Body of pancreas (tissue), 4 donors: ENCODE measurements around the gene HBB. TPM values are rescaled to one million over a fixed set of nuclear protein-coding genes. Genes with fewer than 3 reads are reported as not detected.
A peak's percentile ranks its signal among the peaks of the same experiment; 100 is the strongest.

ENCODE experiments used
- ATAC-seq: fragments of 150-250 bp; one replicate; pipeline ENCODE4 v1.9.1; 2016
- DNase-seq, 4 donors: peaks; one replicate each; pipeline ENCODE4 v3.0.0-alpha.2; 2019
- H3K27ac ChIP-seq, 4 donors: fragments of 200-600 bp; sonication (generic); 1 replicate in 3 of 4; 2 replicates in 1 of 4; pipeline versions ENCODE4 v1.5.1 to v1.6.1; 2016 to 2019; ENCODE audit warnings: mild to moderate bottlenecking in 1 of 4, mixed read lengths in 1 of 4, moderate library complexity in 1 of 4
- H3K27me3 ChIP-seq, 2 donors: fragments of 200-600 bp; sonication (generic); one replicate each; pipeline ENCODE4 v1.6.0; 2016; ENCODE audit warnings: mild to moderate bottlenecking in 1 of 2
- H3K36me3 ChIP-seq, 2 donors: fragments of 200-600 bp; sonication (generic); replicated peaks in 1 of 2; 2 replicates each; pipeline ENCODE4 v1.5.1; 2016; ENCODE audit warnings: low read depth in 2 of 2; ENCODE audit not compliant: insufficient read depth in 1 of 2
- H3K4me1 ChIP-seq: fragments of 200-600 bp; sonication (generic); one replicate; pipeline ENCODE4 v1.6.0; 2016
- H3K4me3 ChIP-seq, 2 donors: fragments of 200-600 bp; sonication (generic); 1 replicate in 1 of 2; 2 replicates in 1 of 2; pipeline ENCODE4 v1.5.1; 2016 to 2019
- H3K9me3 ChIP-seq, 3 donors: fragments of 200-600 bp; sonication (generic); 1 replicate in 2 of 3; 2 replicates in 1 of 3; pipeline ENCODE4 v1.5.1; 2016
- POLR2A ChIP-seq, 3 donors: fragments of 450-650 bp; IDR thresholded peaks; one replicate each; pipeline ENCODE4 v1.6.1; 2016; ENCODE audit warnings: antibody characterized with exemption in 3 of 3, mild to moderate bottlenecking in 2 of 3
- WGBS, 2 donors: methylation state at CpG; one replicate each; pipeline ENCODE4 v1.1.5; 2017; 5-methylcytosine and 5-hydroxymethylcytosine counted together
- intact Hi-C: fragments of 100-400 bp; cut with DNase I; formaldehyde crosslinking; loops from one replicate; pipeline ENCODE4 v1.15.1; 2023
- total RNA-seq, 2 donors: library from RNA; depleted of rRNA; stranded (reverse); fragments of >200 nt; gene quantifications; one replicate each; pipeline ENCODE4 v1.1.0, GENCODE V29; 2016
- TF ChIP-seq, protein P1 (sequence below), 7 experiments: fragments of 450-650 bp in 4 of 7; fragments of 200-600 bp in 3 of 7; sonication (generic) in 3 of 7; IDR thresholded peaks; one replicate each; pipeline ENCODE4 v1.5.1; 2016 to 2019; ENCODE audit warnings: antibody characterized with exemption in 7 of 7

The HBB gene
- total RNA-seq, 2 donors from 2014 or later, result 13.0 TPM; not detected in 1

DNA sequence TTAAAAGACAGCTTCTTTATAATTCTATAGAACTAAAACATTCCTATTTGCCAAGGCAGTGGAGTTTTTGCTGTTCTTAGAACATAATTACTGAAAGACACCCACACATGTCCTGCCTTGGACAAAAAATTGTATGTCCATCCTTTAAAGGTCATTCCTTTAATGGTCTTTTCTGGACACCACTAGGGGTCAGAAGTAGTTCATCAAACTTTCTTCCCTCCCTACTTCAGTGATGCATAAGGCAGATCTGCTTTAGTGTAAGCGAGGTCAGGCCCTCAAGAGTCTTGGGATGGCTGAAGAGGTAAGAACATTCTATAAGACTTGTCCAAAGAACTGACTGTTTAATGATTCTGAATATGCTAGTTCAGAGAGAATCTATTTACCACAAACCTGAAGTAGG lies 22.1 kb downstream of the HBB start:
- H3K4me1 ChIP-seq, result no peaks in the 10 kb centered on the region
- DNase-seq, result no peak
- intact Hi-C loops, result no loop called here
- no peak for ATAC-seq
- WGBS, 2 donors, result 15 to 19% methylated on average over 1 of the region's 1 CpG
- no peak overlapping the region for H3K4me3 ChIP-seq
- TF ChIP-seq, protein P1, sequence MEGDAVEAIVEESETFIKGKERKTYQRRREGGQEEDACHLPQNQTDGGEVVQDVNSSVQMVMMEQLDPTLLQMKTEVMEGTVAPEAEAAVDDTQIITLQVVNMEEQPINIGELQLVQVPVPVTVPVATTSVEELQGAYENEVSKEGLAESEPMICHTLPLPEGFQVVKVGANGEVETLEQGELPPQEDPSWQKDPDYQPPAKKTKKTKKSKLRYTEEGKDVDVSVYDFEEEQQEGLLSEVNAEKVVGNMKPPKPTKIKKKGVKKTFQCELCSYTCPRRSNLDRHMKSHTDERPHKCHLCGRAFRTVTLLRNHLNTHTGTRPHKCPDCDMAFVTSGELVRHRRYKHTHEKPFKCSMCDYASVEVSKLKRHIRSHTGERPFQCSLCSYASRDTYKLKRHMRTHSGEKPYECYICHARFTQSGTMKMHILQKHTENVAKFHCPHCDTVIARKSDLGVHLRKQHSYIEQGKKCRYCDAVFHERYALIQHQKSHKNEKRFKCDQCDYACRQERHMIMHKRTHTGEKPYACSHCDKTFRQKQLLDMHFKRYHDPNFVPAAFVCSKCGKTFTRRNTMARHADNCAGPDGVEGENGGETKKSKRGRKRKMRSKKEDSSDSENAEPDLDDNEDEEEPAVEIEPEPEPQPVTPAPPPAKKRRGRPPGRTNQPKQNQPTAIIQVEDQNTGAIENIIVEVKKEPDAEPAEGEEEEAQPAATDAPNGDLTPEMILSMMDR (IDR thresholded peaks at IDR 0.05), result peak in 4 of 7 experiments; percentile 26 to 40 (median 34)
- no peak for TF ChIP-seq POLR2A (IDR thresholded peaks at IDR 0.05)
- no peaks in the 10 kb centered on the region for H3K36me3 ChIP-seq
- no peaks in the 10 kb centered on the region for H3K9me3 ChIP-seq
- no peak overlapping the region for H3K27ac ChIP-seq
- H3K27me3 ChIP-seq, result no peaks in the 10 kb centered on the region

DNA sequence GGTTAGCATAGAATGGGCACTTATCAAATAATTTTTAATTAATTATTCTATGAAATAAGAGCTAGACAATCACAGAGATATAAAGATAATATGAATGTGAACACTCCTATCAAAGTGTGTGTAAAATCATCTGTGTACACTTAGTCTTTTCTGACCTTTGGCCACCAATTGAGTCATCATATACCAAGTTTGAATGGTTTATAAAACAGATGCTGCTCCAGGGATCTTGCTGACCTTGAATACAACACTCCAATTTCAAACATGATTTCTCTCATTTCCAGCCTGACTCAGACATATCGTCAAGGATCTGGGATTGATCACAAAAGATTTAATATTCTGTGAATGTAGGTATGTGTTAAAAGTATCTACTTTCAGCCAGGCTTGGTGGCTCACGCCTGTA lies 23.5 kb downstream of the HBB start:
- Histone ChIP-seq H3K27ac (no peak overlapping the region), H3K4me3 (no peak overlapping the region), H3K4me1 (no peaks in the 10 kb centered on the region), H3K36me3 (no peaks in the 10 kb centered on the region), H3K9me3 (no peaks in the 10 kb centered on the region), H3K27me3 (no peaks in the 10 kb centered on the region)
- no peak for TF ChIP-seq POLR2A (IDR thresholded peaks at IDR 0.05)
- TF ChIP-seq, protein P1 (IDR thresholded peaks at IDR 0.05), result no peak
- no peak for ATAC-seq
- DNase-seq, result no peak
- 34 to 39% methylated on average over 2 of the region's 2 CpGs for WGBS, 2 donors
- intact Hi-C loops, result no loop called here

DNA sequence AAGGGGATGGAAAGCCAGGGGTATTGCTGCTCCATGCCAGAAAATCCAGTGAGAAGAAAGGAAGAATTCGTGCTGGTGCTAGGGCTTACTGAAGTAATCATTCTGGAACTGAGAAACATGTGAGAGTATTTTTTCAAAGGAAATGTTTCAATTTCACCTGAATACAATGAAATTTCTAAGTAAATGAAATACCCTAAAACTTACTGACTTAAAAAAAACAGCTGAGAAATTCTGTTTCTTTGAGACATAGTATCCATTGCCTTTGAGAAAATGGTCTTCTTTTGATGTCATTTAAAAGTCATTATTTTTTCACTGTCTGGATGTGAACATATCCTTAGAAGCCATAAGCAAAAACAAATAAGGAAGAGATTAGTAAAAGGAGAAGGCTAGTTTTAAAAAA lies 26.3 kb downstream of the HBB start, which contains the start of gene OR51V1:
Gene OR51V1, minus strand, starts transcription at position 101 of the 400 bp plus-strand sequence. Its CDS starts 0 bp downstream, at position 101.
- Histone ChIP-seq H3K27ac (no peak within 1 kb of the TSS), H3K9me3 (no peaks in the 10 kb centered on the region), H3K4me3 (no peak within 1 kb of the TSS), H3K36me3 (no peaks in the 10 kb centered on the region), H3K27me3 (no peaks in the 10 kb centered on the region), H3K4me1 (no peaks in the 10 kb centered on the region)
- intact Hi-C loops, result no loop called here
- no peak for ATAC-seq
- TF ChIP-seq POLR2A (IDR thresholded peaks at IDR 0.05), result no peak
- TF ChIP-seq, protein P1 (IDR thresholded peaks at IDR 0.05), result no peak
- no peak for DNase-seq
- WGBS, 2 donors, result 36 to 38% methylated on average over 1 of the region's 1 CpG

DNA sequence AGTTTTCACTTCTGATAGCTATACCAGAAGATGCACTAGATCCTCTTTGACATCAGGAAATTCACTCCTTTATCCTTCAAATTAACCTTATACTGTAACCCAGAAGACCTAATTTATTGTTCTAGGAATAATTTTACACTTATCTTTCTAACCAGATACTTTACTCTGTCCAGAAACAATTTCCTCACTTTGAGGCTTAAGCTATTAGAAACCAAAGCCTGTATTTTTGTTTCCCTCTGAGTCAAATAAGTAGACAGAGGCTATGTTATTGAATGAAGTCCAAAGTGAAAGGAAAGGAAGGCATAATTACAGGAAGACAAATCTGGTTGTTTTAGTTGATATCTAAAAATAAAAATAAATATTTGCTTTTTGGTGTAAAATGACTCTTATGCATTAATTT lies 28.6 kb downstream of the HBB start:
- Histone ChIP-seq H3K36me3 (no peaks in the 10 kb centered on the region), H3K27me3 (no peaks in the 10 kb centered on the region), H3K9me3 (no peaks in the 10 kb centered on the region), H3K4me1 (no peaks in the 10 kb centered on the region), H3K4me3 (no peak overlapping the region), H3K27ac (no peak overlapping the region)
- intact Hi-C loops, result no loop called here
- DNase-seq (no peak), ATAC-seq (no peak)
- TF ChIP-seq POLR2A (IDR thresholded peaks at IDR 0.05), result no peak
- TF ChIP-seq, protein P1 (IDR thresholded peaks at IDR 0.05), result no peak

DNA sequence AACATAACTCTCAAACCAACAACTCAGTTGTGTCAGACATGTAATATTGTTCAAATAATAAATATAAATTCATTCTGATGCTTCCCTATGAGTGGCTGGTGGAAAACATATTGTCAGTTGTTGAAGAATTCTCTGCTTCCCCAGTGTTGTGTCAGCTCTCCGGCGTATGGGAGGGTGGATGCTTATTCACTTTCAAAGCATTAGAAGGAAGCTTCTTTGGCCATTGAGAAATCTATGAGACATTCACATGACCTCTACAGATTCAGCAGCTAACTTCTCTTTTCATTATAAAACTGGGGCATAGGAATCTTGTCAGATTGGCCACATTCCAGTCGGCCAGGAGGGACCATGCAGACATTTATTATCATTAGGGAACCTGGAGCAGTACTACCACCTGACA lies 29.3 kb downstream of the HBB start:
- H3K36me3 ChIP-seq, result no peaks in the 10 kb centered on the region
- DNase-seq, result no peak
- 55 to 64% methylated on average over 3 of the region's 3 CpGs for whole genome bisulfite sequencing, 2 donors
- H3K4me1 ChIP-seq, result no peaks in the 10 kb centered on the region
- no peak for ATAC-seq
- no peak overlapping the region for H3K4me3 ChIP-seq
- intact Hi-C loops, result no loop called here
- H3K9me3 ChIP-seq, result no peaks in the 10 kb centered on the region
- no peaks in the 10 kb centered on the region for H3K27me3 ChIP-seq
- H3K27ac ChIP-seq, result no peak overlapping the region
- no peak for TF ChIP-seq POLR2A (IDR thresholded peaks at IDR 0.05)
- TF ChIP-seq, protein P1 (IDR thresholded peaks at IDR 0.05), result no peak
